Keratinocyte (primary cell): ENCODE data around the gene SMARCAL1. TPM values are rescaled to one million over a fixed set of nuclear protein-coding genes. Genes with fewer than 3 reads are reported as not detected.

Source experiments
- DNase-seq: peaks from one replicate; pipeline ENCODE4 v3.0.0-alpha.2; 2011; ENCODE audit warnings: low read depth, missing footprints, low spot score
- FAIRE-seq: peaks from 2 replicates; lab custom pipeline; 2011; peaks lifted over from hg19 to GRCh38; lab: Jason Lieb, UNC
- H2AFZ ChIP-seq: 2 replicates; pipeline ENCODE4 v1.6.0; 2012; ENCODE audit warnings: low read length, control low read depth, inconsistent platforms; ENCODE audit not compliant: control insufficient read depth
- H3K27ac ChIP-seq: 2 replicates; pipeline ENCODE4 v1.5.1; 2011; ENCODE audit warnings: low read length; ENCODE audit not compliant: control insufficient read depth, insufficient read depth
- H3K27me3 ChIP-seq: 3 replicates; pipeline ENCODE4 v1.6.0; 2011; ENCODE audit warnings: low read length; ENCODE audit not compliant: control insufficient read depth, insufficient read depth; ENCODE audit errors: extremely low read depth
- H3K36me3 ChIP-seq, 2 experiments: 2 replicates in 1 of 2; 3 replicates in 1 of 2; pipeline ENCODE4 v1.5.1; 2011; ENCODE audit warnings: low read length in 2 of 2, mild to moderate bottlenecking in 1 of 2; ENCODE audit not compliant: control insufficient read depth in 2 of 2, insufficient read depth in 2 of 2; ENCODE audit errors: extremely low read depth in 1 of 2
- H3K4me1 ChIP-seq: 3 replicates; pipeline ENCODE4 v1.5.1; 2011; ENCODE audit warnings: low read length; ENCODE audit not compliant: control insufficient read depth, insufficient read depth; ENCODE audit errors: extremely low read depth
- H3K4me2 ChIP-seq: 3 replicates; pipeline ENCODE4 v1.6.0; 2011; ENCODE audit warnings: low read depth, low read length; ENCODE audit not compliant: control insufficient read depth, insufficient read depth; ENCODE audit errors: extremely low read depth
- H3K4me3 ChIP-seq, 3 experiments: fragments of 200-600 bp in 1 of 3; sonication (generic) in 1 of 3; 2 replicates in 2 of 3; 3 replicates in 1 of 3; pipeline ENCODE4 v1.5.1; 2011 to 2016; ENCODE audit warnings: low read length in 3 of 3, mild to moderate bottlenecking in 3 of 3, control low read depth in 2 of 3, inconsistent platforms in 1 of 3, low read depth in 1 of 3, mixed read lengths in 1 of 3, mixed run types in 1 of 3, moderate library complexity in 1 of 3; ENCODE audit not compliant: control insufficient read depth in 2 of 3, insufficient read depth in 2 of 3; ENCODE audit errors: extremely low read depth in 1 of 3
- H3K79me2 ChIP-seq: 2 replicates; pipeline ENCODE4 v1.6.0; 2012; ENCODE audit warnings: low read length; ENCODE audit not compliant: control insufficient read depth, insufficient read depth
- H3K9ac ChIP-seq: 3 replicates; pipeline ENCODE4 v1.6.0; 2011; ENCODE audit warnings: low read length; ENCODE audit not compliant: control insufficient read depth, insufficient read depth; ENCODE audit errors: extremely low read depth
- H3K9me1 ChIP-seq: 3 replicates; pipeline ENCODE4 v1.6.0; 2011; ENCODE audit warnings: low read length; ENCODE audit not compliant: control insufficient read depth, insufficient read depth; ENCODE audit errors: extremely low read depth
- H3K9me3 ChIP-seq: 2 replicates; pipeline ENCODE4 v1.5.1; 2012; ENCODE audit warnings: low read depth, low read length; ENCODE audit not compliant: control insufficient read depth
- H4K20me1 ChIP-seq: 3 replicates; pipeline ENCODE4 v1.6.0; 2011; ENCODE audit warnings: low read length; ENCODE audit not compliant: control insufficient read depth, insufficient read depth; ENCODE audit errors: extremely low read depth
- EZH2 ChIP-seq: IDR thresholded peaks from one replicate; pipeline ENCODE4 v1.6.1; 2012; ENCODE audit warnings: inconsistent platforms, mild to moderate bottlenecking, low read length, moderate library complexity
- dilution Hi-C: fragments of 300-500 bp; cut with MboI; formaldehyde crosslinking; loops from one replicate; pipeline ENCODE4 v1.7.0; 2020; ENCODE audit warnings: low sequenced_read_pairs; ENCODE audit not compliant: extremely low pct_ligation_motif_present
- polyA plus RNA-seq, 5 experiments: library from polyadenylated mRNA; depleted of rRNA in 3 of 5; stranded (reverse) in 3 of 5; stranded (forward) in 1 of 5; unstranded in 1 of 5; fragments of >200 nt; gene quantifications; 1 replicate in 1 of 5; 2 replicates in 3 of 5; 3 replicates in 1 of 5; pipeline versions ENCODE4 v1.2.1 to v1.2.3, GENCODE V29; 2011 to 2012; ENCODE audit warnings: missing spikeins in 2 of 5, low read depth in 1 of 5, low replicate concordance in 1 of 5
- TF ChIP-seq, protein P1 (sequence below), 3 experiments: IDR thresholded peaks in 1 of 3; conservative IDR thresholded peaks in 1 of 3; optimal IDR thresholded peaks in 1 of 3; 2 replicates in 2 of 3; 3 replicates in 1 of 3; pipeline versions ENCODE3 to v1.5.1; 2011; ENCODE audit warnings: low read length in 3 of 3, mild to moderate bottlenecking in 3 of 3, moderate library complexity in 2 of 3, control low read depth in 1 of 3, inconsistent platforms in 1 of 3; ENCODE audit not compliant: insufficient read depth in 2 of 3; ENCODE audit errors: extremely low read depth in 1 of 3

Gene SMARCAL1
- polyA plus RNA-seq, 1 donor (not counting 4 experiments of a cell fraction or from before 2014, with no cell fraction given): 26.3 TPM

GRCh38 chr2:216424274-216424673 lies 12.0 kb downstream of the SMARCAL1 start:
- no peak for FAIRE-seq
- no peaks in the 10 kb centered on the region for H3K27me3 ChIP-seq
- peaks cover 43 to 53% of the 10 kb centered on the region in 2 experiments for H3K36me3 ChIP-seq

DNA sequence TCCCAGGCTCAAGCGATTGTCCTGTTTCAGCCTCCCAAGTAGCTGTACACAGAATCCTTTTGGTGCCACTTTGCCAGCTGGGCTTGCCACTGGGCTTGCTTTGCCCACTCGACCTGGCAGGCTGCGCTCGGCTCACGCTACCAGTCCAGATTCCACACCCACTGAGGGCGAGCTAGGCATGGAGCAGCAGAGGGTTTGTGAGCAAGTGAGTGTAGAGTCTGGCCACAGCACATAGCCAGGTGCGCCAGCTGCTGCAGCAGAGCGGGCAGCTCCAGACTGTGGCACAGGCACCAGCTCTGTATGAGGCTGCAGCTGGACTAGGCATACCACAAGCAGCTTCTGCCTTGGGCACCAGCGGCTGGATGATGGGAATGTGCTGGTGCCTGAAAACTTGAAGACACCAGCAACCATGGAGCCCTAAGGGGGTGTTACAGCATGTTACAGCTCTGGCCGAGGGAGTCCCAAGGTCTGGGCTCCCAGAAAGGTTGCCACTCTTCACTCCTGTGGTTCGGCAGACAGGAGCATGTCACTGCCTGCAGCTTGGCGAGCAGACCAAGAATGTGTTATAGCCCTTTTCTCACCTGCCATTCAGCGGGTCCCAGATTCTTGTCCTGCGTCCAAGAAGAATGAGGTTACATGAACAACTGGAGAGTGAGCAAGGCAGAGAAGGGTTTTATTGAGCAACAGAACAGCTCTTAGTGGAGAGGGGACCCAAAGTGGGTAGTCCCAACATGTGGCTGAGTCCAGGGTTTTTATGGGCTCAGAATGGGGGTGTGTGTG lies 12.9 kb downstream of the SMARCAL1 start:
- H3K36me3 ChIP-seq: peaks cover 42 to 54% of the 10 kb centered on the region in 2 experiments

More at GRCh38 chr2:216424274-216424673, 12.0 kb downstream of the SMARCAL1 start:
- H3K9ac ChIP-seq: no peak overlapping the region
- DNase-seq: no peak
- H4K20me1 ChIP-seq: no peaks in the 10 kb centered on the region
- no peak overlapping the region for H3K4me3 ChIP-seq
- no peaks in the 10 kb centered on the region for H3K79me2 ChIP-seq
- TF ChIP-seq EZH2: no peak
- TF ChIP-seq, protein P1, sequence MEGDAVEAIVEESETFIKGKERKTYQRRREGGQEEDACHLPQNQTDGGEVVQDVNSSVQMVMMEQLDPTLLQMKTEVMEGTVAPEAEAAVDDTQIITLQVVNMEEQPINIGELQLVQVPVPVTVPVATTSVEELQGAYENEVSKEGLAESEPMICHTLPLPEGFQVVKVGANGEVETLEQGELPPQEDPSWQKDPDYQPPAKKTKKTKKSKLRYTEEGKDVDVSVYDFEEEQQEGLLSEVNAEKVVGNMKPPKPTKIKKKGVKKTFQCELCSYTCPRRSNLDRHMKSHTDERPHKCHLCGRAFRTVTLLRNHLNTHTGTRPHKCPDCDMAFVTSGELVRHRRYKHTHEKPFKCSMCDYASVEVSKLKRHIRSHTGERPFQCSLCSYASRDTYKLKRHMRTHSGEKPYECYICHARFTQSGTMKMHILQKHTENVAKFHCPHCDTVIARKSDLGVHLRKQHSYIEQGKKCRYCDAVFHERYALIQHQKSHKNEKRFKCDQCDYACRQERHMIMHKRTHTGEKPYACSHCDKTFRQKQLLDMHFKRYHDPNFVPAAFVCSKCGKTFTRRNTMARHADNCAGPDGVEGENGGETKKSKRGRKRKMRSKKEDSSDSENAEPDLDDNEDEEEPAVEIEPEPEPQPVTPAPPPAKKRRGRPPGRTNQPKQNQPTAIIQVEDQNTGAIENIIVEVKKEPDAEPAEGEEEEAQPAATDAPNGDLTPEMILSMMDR (optimal IDR thresholded peaks at IDR 0.05 in 1 of 3, IDR thresholded peaks at IDR 0.05 in 1 of 3, conservative IDR thresholded peaks at IDR 0.05 in 1 of 3; ENCODE audit: extremely low read depth in 1 of 3, insufficient read depth in 2 of 3, low read length in 3 of 3): no peak
- H3K27ac ChIP-seq: no peak overlapping the region
- H3K9me3 ChIP-seq: peaks cover 3% of the 10 kb centered on the region
- no peaks in the 10 kb centered on the region for H3K9me1 ChIP-seq
- no peak overlapping the region for H3K4me2 ChIP-seq
- peaks cover 6% of the 10 kb centered on the region for H3K4me1 ChIP-seq
- no peak overlapping the region for H2AFZ ChIP-seq
- dilution Hi-C loops: no loop called here

More for the DNA sequence above, 12.9 kb downstream of the SMARCAL1 start:
- Histone ChIP-seq H3K79me2 (no peaks in the 10 kb centered on the region), H3K9me1 (no peaks in the 10 kb centered on the region), H3K27me3 (no peaks in the 10 kb centered on the region), H3K9me3 (peaks cover 3% of the 10 kb centered on the region), H3K27ac (no peak overlapping the region), H3K9ac (no peak overlapping the region), H3K4me3 (no peak overlapping the region), H2AFZ (no peak overlapping the region), H3K4me2 (no peak overlapping the region), H3K4me1 (peaks cover 6% of the 10 kb centered on the region), H4K20me1 (no peaks in the 10 kb centered on the region)
- no peak for TF ChIP-seq EZH2
- TF ChIP-seq, protein P1 (optimal IDR thresholded peaks at IDR 0.05 in 1 of 3, IDR thresholded peaks at IDR 0.05 in 1 of 3, conservative IDR thresholded peaks at IDR 0.05 in 1 of 3; ENCODE audit: extremely low read depth in 1 of 3, insufficient read depth in 2 of 3, low read length in 3 of 3): no peak
- no peak for DNase-seq
- FAIRE-seq: no peak
- dilution Hi-C loops: no loop called here
